Measurements from ENCODE around the gene NFIX.
A peak's percentile ranks its signal among the peaks of the same experiment; 100 is the strongest.

NFIX gene

GRCh38 chr19:13097463-13098258 lies 102.4 kb downstream of the NFIX start:
- in situ Hi-C loops (cut with MboI; ENCODE audit: low pct_unique_long_range_greater_than_20kb, low sequenced_read_pairs, unreplicated experiment) = no loop called here
- no peak for DNase-seq (ENCODE audit: low spot score)
- no peak for TF ChIP-seq CTCF (IDR thresholded peaks at IDR 0.05; ENCODE audit: extremely low read depth, insufficient read depth, missing control alignments)

- no peak for TF ChIP-seq CTCF (IDR thresholded peaks at IDR 0.05; ENCODE audit: extremely low read depth, insufficient read depth, missing control alignments)
- no peak for DNase-seq (ENCODE audit: low spot score)
- in situ Hi-C loops (cut with MboI; ENCODE audit: low pct_unique_long_range_greater_than_20kb, low sequenced_read_pairs, unreplicated experiment) = no loop called here
Observed at GRCh38 chr19:13098277-13099072, 103.2 kb downstream of the NFIX start.

GRCh38 chr19:13099073-13099999 lies 104.1 kb downstream of the NFIX start:
- in situ Hi-C loops (cut with MboI; ENCODE audit: low pct_unique_long_range_greater_than_20kb, low sequenced_read_pairs, unreplicated experiment) = no loop called here
- DNase-seq (ENCODE audit: low spot score) = peak; percentile 86
- TF ChIP-seq CTCF (IDR thresholded peaks at IDR 0.05; ENCODE audit: extremely low read depth, insufficient read depth, missing control alignments) = no peak

GRCh38 chr19:13100031-13100588 lies 104.8 kb downstream of the NFIX start:
- in situ Hi-C loops (cut with MboI; ENCODE audit: low pct_unique_long_range_greater_than_20kb, low sequenced_read_pairs, unreplicated experiment) = no loop called here
- no peak for TF ChIP-seq CTCF (IDR thresholded peaks at IDR 0.05; ENCODE audit: extremely low read depth, insufficient read depth, missing control alignments)
- DNase-seq (ENCODE audit: low spot score) = peak; percentile 93

GRCh38 chr19:13100841-13101589 lies 105.7 kb downstream of the NFIX start:
- in situ Hi-C loops (cut with MboI; ENCODE audit: low pct_unique_long_range_greater_than_20kb, low sequenced_read_pairs, unreplicated experiment) = no loop called here
- DNase-seq (ENCODE audit: low spot score) = no peak

More at GRCh38 chr19:13100841-13101589, 105.7 kb downstream of the NFIX start:
- TF ChIP-seq CTCF (IDR thresholded peaks at IDR 0.05; ENCODE audit: extremely low read depth, insufficient read depth, missing control alignments) = peak; percentile 47
